LHCN-M2 (cell line): ENCODE results near the gene SMYD3. TPM values are rescaled to one million over a fixed set of nuclear protein-coding genes. Genes with fewer than 3 reads are reported as not detected.
"Not testable (repeated sequence)": the region's sequence is repeated elsewhere in the genome, so short reads cannot be mapped to it uniquely, and the experiment has no call there.

Experiments used
- DNase-seq: peaks from one replicate; pipeline ENCODE4 v3.0.0-alpha.2; 2012; ENCODE audit warnings: low read depth
- total RNA-seq: library from RNA; depleted of rRNA; stranded (reverse); fragments of >200 nt; gene quantifications from 2 replicates; pipeline ENCODE4 v1.2.3, GENCODE V29; 2014

Gene SMYD3
- total RNA-seq, 1 experiment from 2014 or later = 34.0 TPM

- no peak for DNase-seq
Observed at GRCh38 chr1:246032984-246033383, 474.1 kb downstream of the SMYD3 start.

- DNase-seq = no peak
Observed at GRCh38 chr1:246032031-246032551, 475.0 kb downstream of the SMYD3 start.

DNA sequence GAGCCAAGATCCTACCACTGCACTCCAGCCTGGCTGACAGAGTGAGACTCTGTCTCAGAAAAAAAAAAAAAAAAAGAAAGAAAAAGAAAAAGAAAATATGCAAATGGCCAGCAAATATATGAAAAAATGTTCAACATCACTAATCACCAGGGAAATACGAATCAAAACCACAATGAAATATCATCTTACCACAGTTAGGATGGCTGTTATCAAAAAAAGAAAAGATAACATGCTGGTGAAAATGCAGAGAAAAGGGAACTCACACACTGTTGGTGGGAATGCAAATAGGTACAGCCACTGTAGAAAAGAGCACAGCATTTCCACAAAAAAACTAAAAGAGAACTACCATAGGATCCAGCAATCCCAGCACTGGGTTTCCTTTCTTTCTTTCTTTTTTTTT lies 477.5 kb downstream of the SMYD3 start:
- peak; percentile 31 for DNase-seq

- not testable (repeated sequence) for DNase-seq
Observed at GRCh38 chr1:246024118-246024517, 483.0 kb downstream of the SMYD3 start.

DNA sequence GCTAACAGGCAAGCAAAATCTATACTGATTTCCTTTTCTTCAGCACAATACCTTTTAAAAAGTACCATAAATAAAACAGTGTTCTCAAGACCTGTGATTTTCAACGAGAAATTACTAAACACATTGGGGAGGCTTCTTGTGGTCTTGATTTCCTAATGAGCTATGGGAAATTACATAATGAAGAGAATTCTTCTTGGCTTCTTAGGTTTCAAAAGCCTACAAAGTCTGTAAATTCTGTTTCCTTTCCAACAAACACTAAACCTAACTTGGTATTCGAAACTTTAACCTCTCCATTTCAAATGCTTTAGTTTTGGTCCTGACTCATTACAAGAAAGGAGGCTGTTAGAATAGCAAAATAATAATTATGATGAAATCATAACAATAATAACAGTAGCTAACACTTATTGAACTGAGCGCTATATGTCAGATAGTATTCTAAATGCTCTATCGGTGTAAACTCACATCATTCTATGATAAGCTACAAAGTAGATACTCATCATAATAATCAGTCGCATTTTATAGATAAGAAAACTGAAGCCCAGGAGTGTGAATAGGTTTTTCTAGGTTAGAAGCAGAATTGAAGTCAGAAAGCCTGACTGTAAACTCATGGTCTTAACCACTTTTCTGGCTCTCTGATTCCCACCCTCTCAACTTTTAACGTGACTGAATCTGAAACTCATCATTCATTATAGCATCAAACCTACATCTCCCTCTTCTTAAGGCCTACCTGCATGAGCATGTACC lies 486.7 kb downstream of the SMYD3 start:
- DNase-seq = peak; percentile 12

DNA sequence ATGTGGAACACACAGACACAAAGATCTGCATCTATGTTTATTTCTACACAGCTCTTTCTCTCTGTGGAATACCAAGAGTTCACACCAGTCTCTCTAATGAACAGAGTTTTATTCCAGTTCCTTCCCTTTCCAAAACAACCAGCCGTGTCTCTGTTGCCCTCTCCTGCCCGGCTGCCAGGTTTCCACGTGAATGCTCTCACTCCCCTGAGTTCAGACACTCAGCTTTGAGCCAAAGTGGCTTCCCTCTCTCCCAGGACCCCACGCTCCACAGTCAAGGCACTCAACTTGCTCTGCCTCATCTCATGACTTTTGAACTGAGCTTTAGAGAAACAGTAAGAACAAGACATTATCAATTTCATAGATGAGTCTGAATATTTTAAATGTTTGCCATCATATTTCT lies 488.9 kb downstream of the SMYD3 start:
- no peak for DNase-seq

GRCh38 chr1:246012341-246012740 lies 494.7 kb downstream of the SMYD3 start:
- peak; percentile 26 for DNase-seq

- DNase-seq = no peak
Observed at GRCh38 chr1:246010386-246010785, 496.7 kb downstream of the SMYD3 start.

GRCh38 chr1:246008363-246008831 lies 498.7 kb downstream of the SMYD3 start:
- DNase-seq = no peak

DNA sequence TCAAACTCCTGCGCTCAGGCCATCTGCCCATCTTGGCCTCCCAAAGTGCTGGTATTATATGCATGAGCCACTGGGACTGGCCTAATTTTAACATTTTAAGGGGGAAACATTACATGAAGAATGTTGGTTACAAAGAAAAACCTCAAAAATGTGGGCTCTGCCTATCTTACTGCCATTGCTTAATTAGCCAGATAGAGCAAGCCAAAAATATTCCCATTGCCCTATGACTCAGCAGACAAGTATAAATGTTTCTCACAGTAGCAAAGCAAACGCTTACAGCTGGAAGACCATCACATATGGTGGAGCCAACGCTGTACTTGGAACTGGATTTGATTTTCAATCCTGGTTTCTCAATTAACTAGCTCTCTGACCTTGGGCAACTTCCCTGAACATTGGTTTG lies 502.0 kb downstream of the SMYD3 start:
- peak; percentile 95 for DNase-seq

- DNase-seq = no peak
Observed at GRCh38 chr1:246004301-246004700, 502.8 kb downstream of the SMYD3 start.

GRCh38 chr1:246003442-246003730 lies 503.7 kb downstream of the SMYD3 start:
- DNase-seq = no peak

GRCh38 chr1:246002725-246003441 lies 504.2 kb downstream of the SMYD3 start:
- peak; percentile 73 for DNase-seq

GRCh38 chr1:246001837-246002230 lies 505.2 kb downstream of the SMYD3 start:
- no peak for DNase-seq

DNA sequence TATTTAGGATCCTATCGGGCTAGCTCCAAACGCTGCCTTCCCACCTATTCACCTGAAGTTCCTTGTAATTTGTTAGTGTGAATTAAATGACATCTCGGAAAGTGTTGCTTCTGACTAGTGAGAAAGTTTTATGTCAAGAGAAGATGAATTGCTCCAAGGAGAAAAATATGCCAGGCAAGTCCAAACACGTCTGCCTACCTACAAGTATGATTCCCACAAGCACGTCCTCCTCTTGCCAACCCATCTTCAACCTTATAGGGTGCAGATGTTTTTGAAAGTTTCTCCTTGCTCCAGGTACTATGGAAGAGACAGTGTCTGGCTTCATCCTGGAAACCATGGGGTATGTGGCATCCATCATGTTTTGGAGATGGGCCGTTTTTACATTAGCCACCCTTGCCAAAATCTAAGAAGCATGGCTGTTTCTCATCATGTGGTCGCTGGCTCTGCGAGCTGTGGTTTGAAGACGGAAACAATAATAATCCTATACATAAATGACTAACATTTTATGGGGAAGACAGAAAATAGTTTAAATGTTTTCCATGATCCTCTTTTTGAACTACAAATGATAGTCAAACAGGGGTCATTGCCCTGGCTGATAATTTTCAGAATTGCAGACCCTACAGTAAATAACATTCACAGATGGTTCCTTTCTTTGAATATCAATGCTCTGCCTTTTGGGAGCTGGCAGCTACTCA lies 505.8 kb downstream of the SMYD3 start:
- DNase-seq = no peak

- no peak for DNase-seq
Observed at GRCh38 chr1:246000638-246001015, 506.5 kb downstream of the SMYD3 start.

- no peak for DNase-seq
Observed at GRCh38 chr1:245999697-246000637, 507.1 kb downstream of the SMYD3 start.

DNA sequence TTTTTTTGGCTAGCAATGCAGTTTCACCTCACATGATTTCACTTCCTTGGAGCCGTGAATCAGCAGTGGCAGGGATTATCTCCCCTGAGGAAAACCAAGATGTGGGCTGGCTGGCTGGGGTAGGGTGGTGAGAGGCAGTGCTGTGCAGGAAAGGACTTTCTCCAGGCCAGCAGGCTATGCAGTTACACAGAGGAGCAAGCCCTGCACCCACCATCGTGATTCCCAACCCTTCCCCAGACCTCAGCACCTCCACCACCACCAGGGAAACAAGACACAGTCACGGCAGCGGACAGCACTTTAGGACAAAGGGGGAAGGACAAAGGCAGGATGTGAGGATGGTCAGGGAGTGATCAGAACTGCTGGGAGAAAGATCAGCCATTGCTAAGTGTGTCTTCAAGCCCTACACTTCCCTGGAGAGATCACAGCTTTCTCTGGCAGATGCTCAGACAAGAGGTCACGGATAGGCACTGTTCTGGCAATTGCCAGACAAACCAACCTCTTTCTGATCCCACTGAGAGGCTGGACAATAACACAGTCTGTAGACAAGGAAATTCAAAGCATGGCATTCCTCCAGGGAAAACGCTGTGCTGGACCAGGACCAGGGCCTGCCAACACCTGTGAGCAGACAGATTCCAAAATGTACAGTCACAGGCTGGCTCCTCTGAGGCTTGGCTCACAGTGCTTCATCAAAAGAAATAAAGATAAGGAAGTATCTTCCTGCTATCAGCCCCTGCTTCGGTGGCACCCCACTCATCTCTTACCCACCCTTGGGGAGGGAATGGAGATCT lies 509.4 kb downstream of the SMYD3 start:
- DNase-seq = peak; percentile 56

DNA sequence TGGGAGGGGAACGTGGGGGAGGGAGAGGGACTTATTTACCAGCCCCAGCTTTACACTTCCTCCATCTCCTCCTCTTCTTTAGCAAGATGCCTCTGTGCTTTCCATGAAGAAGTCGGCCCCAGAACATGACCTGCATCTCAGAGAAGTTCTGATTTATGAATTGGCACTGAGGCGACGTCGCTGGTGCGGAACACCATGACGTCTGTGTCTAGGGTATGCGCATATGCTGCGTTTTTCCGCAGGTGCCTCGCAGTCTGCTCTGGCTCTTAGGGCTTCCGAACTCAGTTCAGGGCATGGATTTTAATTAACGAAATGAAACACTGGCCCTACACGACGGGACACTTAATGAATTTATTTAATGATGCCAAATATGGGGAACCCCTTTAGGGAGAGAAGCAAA lies 510.3 kb downstream of the SMYD3 start:
- DNase-seq = no peak

DNA sequence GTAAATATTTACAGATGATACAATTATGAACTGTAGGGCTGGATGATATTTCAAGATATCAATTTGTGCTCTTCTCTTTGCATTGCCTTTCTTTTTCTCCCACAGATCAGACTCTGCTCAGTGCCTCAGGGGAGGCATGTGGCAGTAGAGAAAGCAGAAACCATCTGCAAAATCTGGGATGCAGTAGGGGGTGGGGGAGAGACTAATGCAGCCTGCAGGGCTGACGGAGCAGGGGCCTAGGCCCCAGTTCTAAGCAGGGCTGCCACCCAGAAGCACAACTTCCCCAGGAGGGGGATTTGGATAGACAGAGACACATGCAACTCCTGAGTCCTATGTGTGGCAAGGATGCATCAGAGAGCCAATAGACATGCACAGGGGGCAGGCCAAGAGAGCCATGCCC lies 511.6 kb downstream of the SMYD3 start:
- DNase-seq = no peak
